Thyroid gland (tissue), 4 donors: Measurements from ENCODE around the gene SIL1. TPM values are rescaled to one million over a fixed set of nuclear protein-coding genes. Genes with fewer than 3 reads are reported as not detected.

Experiments
- DNase-seq, 2 donors: peaks; one replicate each; pipeline ENCODE4 v3.0.0-alpha.2; 2019
- H3K27ac ChIP-seq, 3 donors: fragments of 200-600 bp; sonication (generic); 1 replicate in 2 of 3; 2 replicates in 1 of 3; pipeline ENCODE4 v1.5.1; 2016 to 2019; ENCODE audit warnings: mild to moderate bottlenecking in 1 of 3, moderate library complexity in 1 of 3
- H3K27me3 ChIP-seq: fragments of 200-600 bp; sonication (generic); one replicate; pipeline ENCODE4 v1.5.1; 2019
- H3K36me3 ChIP-seq, 2 donors: fragments of 200-600 bp; sonication (generic); one replicate each; pipeline ENCODE4 v1.5.1; 2016 to 2019
- H3K4me1 ChIP-seq, 2 donors: fragments of 200-600 bp; sonication (generic); one replicate each; pipeline ENCODE4 v1.5.1; 2017 to 2019
- H3K4me3 ChIP-seq, 3 donors: fragments of 200-600 bp; sonication (generic); replicated peaks in 1 of 3; 1 replicate in 2 of 3; 2 replicates in 1 of 3; pipeline ENCODE4 v1.5.1; 2016; ENCODE audit warnings: mild to moderate bottlenecking in 1 of 3
- H3K9me3 ChIP-seq: fragments of 200-600 bp; sonication (generic); one replicate; pipeline ENCODE4 v1.5.1; 2017
- CTCF ChIP-seq, 6 experiments: fragments of 200-600 bp in 3 of 6; fragments of 450-650 bp in 3 of 6; sonication (generic) in 3 of 6; IDR thresholded peaks; one replicate each; pipeline ENCODE4 v1.5.1; 2016 to 2019; ENCODE audit warnings: antibody characterized with exemption in 6 of 6, mild to moderate bottlenecking in 2 of 6, inconsistent platforms in 1 of 6, moderate library complexity in 1 of 6
- POLR2A ChIP-seq, 2 donors: fragments of 450-650 bp; IDR thresholded peaks; one replicate each; pipeline ENCODE4 v1.6.1; 2017; ENCODE audit warnings: antibody characterized with exemption in 2 of 2, mild to moderate bottlenecking in 2 of 2, moderate library complexity in 1 of 2
- WGBS, 2 donors: methylation state at CpG; one replicate each; pipeline ENCODE4 v1.1.5; 2017; 5-methylcytosine and 5-hydroxymethylcytosine counted together
- intact Hi-C: fragments of 100-400 bp; cut with DNase I; formaldehyde crosslinking; loops from one replicate; pipeline ENCODE4 v1.15.1; 2023
- total RNA-seq, 4 donors: library from RNA; depleted of rRNA; stranded (reverse); fragments of >200 nt; gene quantifications; one replicate each; pipeline ENCODE4 v1.2.3, GENCODE V29; 2016

Gene SIL1
- total RNA-seq, 4 donors from 2014 or later, result 57.5 to 103 (median 81.7) TPM

GRCh38 chr5:139004374-139005307 is 193.5 kb downstream of the SIL1 start:
- Histone ChIP-seq H3K27ac (no peak overlapping the region), H3K9me3 (no peaks in the 10 kb centered on the region), H3K4me3 (no peak overlapping the region), H3K36me3 (no peaks in the 10 kb centered on the region), H3K27me3 (no peaks in the 10 kb centered on the region), H3K4me1 (no peaks in the 10 kb centered on the region)
- 91 to 94% methylated on average over 3 of the region's 3 CpGs for WGBS, 2 donors
- intact Hi-C loops, result no loop called here
- DNase-seq, result no peak
- no peak for TF ChIP-seq CTCF (IDR thresholded peaks at IDR 0.05)
- TF ChIP-seq POLR2A (IDR thresholded peaks at IDR 0.05), result no peak

- no peaks in the 10 kb centered on the region for H3K4me1 ChIP-seq
- no peak for TF ChIP-seq POLR2A (IDR thresholded peaks at IDR 0.05)
- TF ChIP-seq CTCF (IDR thresholded peaks at IDR 0.05), result no peak
- H3K4me3 ChIP-seq, result no peak overlapping the region
- H3K36me3 ChIP-seq, result no peaks in the 10 kb centered on the region
- DNase-seq, result no peak
- 91 to 94% methylated on average over 1 of the region's 1 CpG for WGBS, 2 donors
- H3K27me3 ChIP-seq, result no peaks in the 10 kb centered on the region
- intact Hi-C loops, result no loop called here
- H3K27ac ChIP-seq, result no peak overlapping the region
- no peaks in the 10 kb centered on the region for H3K9me3 ChIP-seq
Observed at GRCh38 chr5:138999674-139000073, 198.5 kb downstream of the SIL1 start.

GRCh38 chr5:138998521-138998920 is 199.6 kb downstream of the SIL1 start:
- no peak for DNase-seq
- no peak overlapping the region for H3K4me3 ChIP-seq
- TF ChIP-seq POLR2A (IDR thresholded peaks at IDR 0.05) (no peak), CTCF (IDR thresholded peaks at IDR 0.05) (no peak)
- WGBS, 2 donors, result 100% methylated on average over 1 of the region's 1 CpG
- H3K27ac ChIP-seq, result no peak overlapping the region
- intact Hi-C loops, result no loop called here
- no peaks in the 10 kb centered on the region for H3K4me1 ChIP-seq
- no peaks in the 10 kb centered on the region for H3K27me3 ChIP-seq
- no peaks in the 10 kb centered on the region for H3K36me3 ChIP-seq
- H3K9me3 ChIP-seq, result no peaks in the 10 kb centered on the region

- no peaks in the 10 kb centered on the region for H3K9me3 ChIP-seq
- intact Hi-C loops, result no loop called here
- H3K27me3 ChIP-seq, result no peaks in the 10 kb centered on the region
- H3K27ac ChIP-seq, result no peak overlapping the region
- no peak overlapping the region for H3K4me3 ChIP-seq
- no peak for DNase-seq
- TF ChIP-seq CTCF (IDR thresholded peaks at IDR 0.05), result no peak
- no peak for TF ChIP-seq POLR2A (IDR thresholded peaks at IDR 0.05)
- WGBS, 2 donors, result 98% methylated on average over 1 of the region's 1 CpG
- H3K36me3 ChIP-seq, result no peaks in the 10 kb centered on the region
- no peaks in the 10 kb centered on the region for H3K4me1 ChIP-seq
Observed at GRCh38 chr5:138996120-138996519, 202.0 kb downstream of the SIL1 start.

- H3K36me3 ChIP-seq, result no peaks in the 10 kb centered on the region
- H3K27me3 ChIP-seq, result no peaks in the 10 kb centered on the region
- intact Hi-C loops, result no loop called here
- H3K4me3 ChIP-seq, result no peak overlapping the region
- no peaks in the 10 kb centered on the region for H3K4me1 ChIP-seq
- DNase-seq, result no peak
- no peaks in the 10 kb centered on the region for H3K9me3 ChIP-seq
- H3K27ac ChIP-seq, result no peak overlapping the region
- WGBS, 2 donors, result 96 to 99% methylated on average over 4 of the region's 4 CpGs
- TF ChIP-seq CTCF (IDR thresholded peaks at IDR 0.05) (no peak), POLR2A (IDR thresholded peaks at IDR 0.05) (no peak)
Observed at GRCh38 chr5:138990986-138991590, 207.1 kb downstream of the SIL1 start.
